ENCODE data around the gene ACER1.
A peak's percentile ranks its signal among the peaks of the same experiment; 100 is the strongest.
"Not testable (repeated sequence)": the region's sequence is repeated elsewhere in the genome, so short reads cannot be mapped to it uniquely, and the experiment has no call there.

ACER1 gene

DNA sequence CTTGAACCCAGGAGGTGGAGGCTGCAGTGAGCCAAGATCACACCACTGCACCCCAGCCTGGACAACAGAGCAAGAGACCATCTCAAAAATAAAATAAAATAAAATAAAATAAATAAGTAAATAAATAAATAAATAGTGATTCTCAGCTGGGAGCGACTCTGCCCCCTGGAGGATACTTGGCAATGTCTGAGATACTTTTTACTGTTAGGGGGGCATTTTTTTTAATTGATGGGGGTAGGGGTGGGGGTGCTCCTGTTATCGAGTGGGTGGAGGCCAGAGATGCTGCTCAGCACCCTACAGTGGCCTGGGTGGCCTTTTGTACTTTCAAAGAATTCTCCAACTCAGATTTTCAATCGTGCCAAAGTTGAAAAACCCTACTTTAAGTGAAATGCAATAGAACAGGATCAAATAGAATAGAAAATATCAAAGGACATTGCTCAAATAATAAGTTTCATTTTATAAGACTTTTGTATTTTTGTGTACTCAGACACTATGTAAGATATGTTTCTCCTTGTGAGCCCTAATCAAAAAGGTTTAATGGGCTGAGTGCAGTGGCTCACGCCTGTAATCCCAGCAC lies 20.8 kb upstream of the ACER1 start:
- no peaks in the 10 kb centered on the region for H3K9me3 ChIP-seq (ENCODE audit: insufficient read depth, low read depth, low read length)
- H3K9ac ChIP-seq (ENCODE audit: low read depth, low read length, poor library complexity, severe bottlenecking) = no peak overlapping the region
- H3K79me2 ChIP-seq (ENCODE audit: insufficient read depth, low read length) = no peaks in the 10 kb centered on the region
- H3F3A ChIP-seq (ENCODE audit: low read depth) = no peaks in the 10 kb centered on the region
- no peak overlapping the region for H2AFZ ChIP-seq (ENCODE audit: low read length)
- H3K4me3 ChIP-seq (ENCODE audit: low read length, poor library complexity, severe bottlenecking) = no peak overlapping the region
- no peaks in the 10 kb centered on the region for H4K20me1 ChIP-seq (ENCODE audit: insufficient read depth, low read length, poor library complexity, severe bottlenecking)
- no peaks in the 10 kb centered on the region for H3K4me1 ChIP-seq (ENCODE audit: insufficient read depth, low read length, poor library complexity, severe bottlenecking)
- H3K4me2 ChIP-seq (ENCODE audit: low read depth, low read length, poor library complexity, severe bottlenecking) = no peak overlapping the region
- no peaks in the 10 kb centered on the region for H3K36me3 ChIP-seq (ENCODE audit: insufficient read depth, low read length)
- H3K27me3 ChIP-seq (ENCODE audit: insufficient read depth, low read length, poor library complexity, severe bottlenecking) = no peaks in the 10 kb centered on the region
- TF ChIP-seq CTCF (conservative IDR thresholded peaks at IDR 0.05; ENCODE audit: low read length) = peak; percentile 43
- no peak for TF ChIP-seq EZH2phosphoT487 (IDR thresholded peaks at IDR 0.05; ENCODE audit: borderline replicate concordance)
- no peaks in the 10 kb centered on the region for H3K9me2 ChIP-seq (replicated peaks; ENCODE audit: low read depth, low read length)

DNA sequence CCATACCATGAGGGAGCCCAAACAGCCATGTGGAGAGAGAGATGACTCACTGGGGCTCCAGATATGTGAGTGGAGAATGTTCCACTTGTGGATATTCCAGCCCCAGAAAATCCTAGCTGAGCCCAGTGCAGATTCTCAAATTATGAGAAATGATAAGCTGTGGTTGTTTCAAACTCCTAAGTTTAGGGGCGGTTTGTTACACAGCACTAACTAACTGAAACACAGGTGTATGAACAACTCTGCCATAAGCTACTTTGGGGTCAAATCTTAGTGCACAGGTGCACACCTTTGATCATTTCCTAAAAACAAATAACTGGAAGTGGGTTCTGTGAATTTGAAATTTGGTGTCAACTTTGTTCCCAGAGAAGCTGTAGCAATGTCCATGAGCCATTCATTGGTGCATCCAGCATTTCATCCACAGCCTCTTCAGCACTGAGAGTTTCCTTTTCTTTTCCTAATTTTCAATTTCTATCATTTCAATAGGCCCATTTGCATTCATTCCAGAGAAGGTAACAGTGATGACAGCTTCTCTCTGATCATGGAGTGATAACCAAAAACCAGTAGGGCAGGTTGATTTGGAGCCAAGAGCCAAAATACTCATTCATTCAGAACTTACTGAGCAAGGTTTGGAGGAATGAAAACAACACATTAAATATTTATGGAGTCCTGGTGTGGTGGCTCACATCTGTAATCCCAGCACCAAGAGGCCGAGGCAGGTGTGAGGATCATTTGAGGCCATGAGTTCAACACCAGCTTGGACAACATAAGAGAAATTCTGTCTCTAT lies 19.2 kb upstream of the ACER1 start:
- Histone ChIP-seq H3K9me3 (ENCODE audit: insufficient read depth, low read depth, low read length) (no peaks in the 10 kb centered on the region), H3K79me2 (ENCODE audit: insufficient read depth, low read length) (no peaks in the 10 kb centered on the region), H3K4me2 (ENCODE audit: low read depth, low read length, poor library complexity, severe bottlenecking) (no peak overlapping the region)

DNA sequence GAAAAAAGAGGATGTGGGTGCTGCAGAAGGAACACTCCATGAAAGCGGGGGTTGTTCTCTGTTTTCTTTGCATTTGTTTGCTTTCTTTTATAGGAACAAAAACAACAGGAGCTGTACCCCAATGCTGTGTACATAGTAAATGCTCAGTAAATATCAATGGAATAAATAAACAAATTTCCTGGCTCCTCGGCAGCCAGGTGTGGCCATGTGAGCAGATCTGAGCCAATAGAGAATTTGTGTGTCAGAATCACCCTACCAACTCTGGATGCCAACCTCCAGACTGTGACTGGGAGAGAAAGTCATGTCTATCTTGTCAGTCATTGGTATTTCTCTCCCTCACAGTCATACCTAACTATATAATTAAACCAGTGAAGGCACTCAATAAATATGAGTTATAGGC lies 17.3 kb upstream of the ACER1 start:
- Histone ChIP-seq H2AFZ (ENCODE audit: low read length) (no peak overlapping the region), H3K36me3 (ENCODE audit: insufficient read depth, low read length) (no peaks in the 10 kb centered on the region), H3K9me2 (replicated peaks; ENCODE audit: low read depth, low read length) (no peaks in the 10 kb centered on the region), H3K9ac (ENCODE audit: low read depth, low read length, poor library complexity, severe bottlenecking) (no peak overlapping the region), H3K4me3 (ENCODE audit: low read length, poor library complexity, severe bottlenecking) (no peak overlapping the region), H3K4me1 (ENCODE audit: insufficient read depth, low read length, poor library complexity, severe bottlenecking) (no peaks in the 10 kb centered on the region), H3K4me2 (ENCODE audit: low read depth, low read length, poor library complexity, severe bottlenecking) (no peak overlapping the region), H3F3A (ENCODE audit: low read depth) (no peaks in the 10 kb centered on the region), H3K9me3 (ENCODE audit: insufficient read depth, low read depth, low read length) (no peaks in the 10 kb centered on the region), H3K27me3 (ENCODE audit: insufficient read depth, low read length, poor library complexity, severe bottlenecking) (no peaks in the 10 kb centered on the region), H3K79me2 (ENCODE audit: insufficient read depth, low read length) (no peaks in the 10 kb centered on the region), H4K20me1 (ENCODE audit: insufficient read depth, low read length, poor library complexity, severe bottlenecking) (no peaks in the 10 kb centered on the region)
- no peak for TF ChIP-seq EZH2phosphoT487 (IDR thresholded peaks at IDR 0.05; ENCODE audit: borderline replicate concordance)
- no peak for TF ChIP-seq CTCF (conservative IDR thresholded peaks at IDR 0.05; ENCODE audit: low read length)

More for the DNA sequence above, 19.2 kb upstream of the ACER1 start:
- Histone ChIP-seq H3K4me1 (ENCODE audit: insufficient read depth, low read length, poor library complexity, severe bottlenecking) (no peaks in the 10 kb centered on the region), H3K9ac (ENCODE audit: low read depth, low read length, poor library complexity, severe bottlenecking) (no peak overlapping the region), H3K9me2 (replicated peaks; ENCODE audit: low read depth, low read length) (no peaks in the 10 kb centered on the region), H3K36me3 (ENCODE audit: insufficient read depth, low read length) (no peaks in the 10 kb centered on the region), H3F3A (ENCODE audit: low read depth) (no peaks in the 10 kb centered on the region), H4K20me1 (ENCODE audit: insufficient read depth, low read length, poor library complexity, severe bottlenecking) (no peaks in the 10 kb centered on the region), H3K27me3 (ENCODE audit: insufficient read depth, low read length, poor library complexity, severe bottlenecking) (no peaks in the 10 kb centered on the region), H3K4me3 (ENCODE audit: low read length, poor library complexity, severe bottlenecking) (no peak overlapping the region), H2AFZ (ENCODE audit: low read length) (no peak overlapping the region)
- TF ChIP-seq EZH2phosphoT487 (IDR thresholded peaks at IDR 0.05; ENCODE audit: borderline replicate concordance) (no peak), CTCF (conservative IDR thresholded peaks at IDR 0.05; ENCODE audit: low read length) (no peak)

DNA sequence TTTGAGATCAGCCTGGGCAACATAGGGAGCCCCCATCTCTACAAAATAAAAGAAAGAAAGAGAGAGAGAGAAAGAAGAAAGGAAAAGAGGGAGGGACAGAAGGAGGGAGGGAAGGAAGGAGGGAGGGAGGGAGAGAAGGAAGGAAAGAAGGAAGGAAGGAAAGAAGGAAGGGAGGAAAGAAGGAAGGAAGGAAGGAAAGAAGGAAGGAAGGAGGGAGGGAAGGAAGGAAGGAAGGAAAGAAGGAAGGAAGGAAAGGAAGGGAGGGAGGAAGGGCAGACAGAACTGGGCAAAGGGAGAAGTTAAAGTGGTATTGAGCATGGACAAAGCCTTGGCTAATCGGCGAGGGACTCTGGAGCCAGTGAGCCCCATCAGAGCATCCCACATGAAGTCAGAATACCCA lies 15.9 kb upstream of the ACER1 start:
- H3K27me3 ChIP-seq (ENCODE audit: insufficient read depth, low read length, poor library complexity, severe bottlenecking); H3K9ac ChIP-seq (ENCODE audit: low read depth, low read length, poor library complexity, severe bottlenecking); H3K9me3 ChIP-seq (ENCODE audit: insufficient read depth, low read depth, low read length); H2AFZ ChIP-seq (ENCODE audit: low read length); H3F3A ChIP-seq (ENCODE audit: low read depth); H3K9me2 ChIP-seq (replicated peaks; ENCODE audit: low read depth, low read length); H3K4me2 ChIP-seq (ENCODE audit: low read depth, low read length, poor library complexity, severe bottlenecking); H3K79me2 ChIP-seq (ENCODE audit: insufficient read depth, low read length); H3K36me3 ChIP-seq (ENCODE audit: insufficient read depth, low read length); H3K4me1 ChIP-seq (ENCODE audit: insufficient read depth, low read length, poor library complexity, severe bottlenecking); H3K4me3 ChIP-seq (ENCODE audit: low read length, poor library complexity, severe bottlenecking); H4K20me1 ChIP-seq (ENCODE audit: insufficient read depth, low read length, poor library complexity, severe bottlenecking): not testable (repeated sequence)
